ENCODE results near the gene SETD2.
"Not testable (repeated sequence)": the region's sequence is repeated elsewhere in the genome, so short reads cannot be mapped to it uniquely, and the experiment has no call there.

Gene SETD2

GRCh38 chr3:47145272-47145671, 18.6 kb downstream of the SETD2 start:
- DNase-seq = no peak

DNA sequence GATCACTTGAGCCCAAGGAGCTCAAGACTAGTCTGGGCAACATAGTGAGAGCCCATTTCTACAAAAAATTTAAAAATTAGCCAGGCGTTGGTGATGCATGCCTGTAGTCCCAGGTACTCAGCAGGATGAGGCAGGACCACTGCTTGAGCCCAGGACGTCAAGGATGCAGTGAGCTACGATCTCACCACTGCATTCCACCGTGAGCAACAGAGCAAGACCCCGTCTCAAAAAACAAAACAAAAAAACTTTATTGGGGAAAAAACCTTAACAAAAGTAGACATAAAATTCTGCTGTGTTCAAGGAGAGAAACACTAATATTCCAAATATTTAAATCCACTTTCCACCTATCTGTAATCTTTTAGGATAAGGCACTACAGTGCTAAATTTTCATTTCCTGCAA, 20.8 kb downstream of the SETD2 start:
- DNase-seq = no peak

DNA sequence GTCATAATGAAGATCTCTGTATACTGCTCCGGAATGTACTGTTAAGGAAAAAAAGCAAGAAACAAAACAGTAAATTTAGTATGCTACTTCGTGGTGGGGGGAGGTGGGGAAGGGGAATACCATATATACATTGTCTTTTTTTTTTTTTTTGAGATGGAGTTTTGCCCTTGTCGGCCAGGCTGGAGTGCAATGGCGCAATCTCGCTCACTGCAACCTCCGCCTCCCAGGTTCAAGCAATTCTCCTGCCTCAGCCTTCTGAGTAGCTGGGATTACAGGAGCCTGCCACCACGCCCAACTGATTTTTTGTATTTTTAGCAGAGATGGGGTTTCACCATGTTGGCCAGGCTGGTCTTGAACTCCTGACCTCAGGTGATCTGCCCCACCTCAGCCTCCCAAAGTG, 21.4 kb downstream of the SETD2 start:
- DNase-seq = not testable (repeated sequence)

GRCh38 chr3:47140973-47141461, 22.9 kb downstream of the SETD2 start:
- not testable (repeated sequence) for DNase-seq

- not testable (repeated sequence) for DNase-seq
Observed at GRCh38 chr3:47140553-47140952, 23.4 kb downstream of the SETD2 start.

DNA sequence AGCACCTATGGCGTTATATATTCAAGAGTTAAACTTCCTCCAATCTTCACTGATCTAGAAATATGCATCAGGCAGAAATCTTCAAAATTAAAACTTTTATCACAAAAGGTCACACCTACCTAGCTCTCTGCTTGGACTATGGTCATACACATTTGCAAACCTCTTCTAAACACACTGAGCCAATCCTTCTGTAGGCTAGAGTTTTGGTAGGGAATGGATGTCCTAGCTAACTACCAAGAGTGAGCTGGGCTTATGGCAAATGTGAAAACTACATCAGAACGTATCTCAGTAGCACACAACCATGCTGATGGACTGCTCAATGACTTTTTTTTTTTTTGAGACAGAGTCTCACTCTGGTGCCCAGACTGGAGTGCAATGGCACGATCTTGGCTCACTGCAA, 29.6 kb downstream of the SETD2 start:
- no peak for DNase-seq

DNA sequence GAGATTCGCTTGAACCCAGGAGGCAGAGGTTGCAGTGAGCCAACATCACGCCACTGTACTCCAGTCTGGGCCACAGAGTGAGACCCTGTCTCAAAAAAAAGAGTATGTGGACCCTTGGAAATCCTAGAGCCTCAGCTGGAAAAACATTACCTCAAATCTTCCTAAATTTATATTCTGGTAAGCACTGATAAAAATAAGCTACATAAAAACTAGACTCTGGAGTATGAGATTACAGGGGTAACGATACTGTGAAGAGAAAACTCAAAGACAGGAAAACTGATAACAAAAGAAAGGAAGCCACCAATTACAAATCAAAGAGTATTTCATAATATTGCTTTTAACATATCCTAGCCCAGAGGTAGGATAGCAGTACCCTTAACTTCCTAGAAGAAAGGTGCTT, 30.3 kb downstream of the SETD2 start:
- DNase-seq = no peak

DNA sequence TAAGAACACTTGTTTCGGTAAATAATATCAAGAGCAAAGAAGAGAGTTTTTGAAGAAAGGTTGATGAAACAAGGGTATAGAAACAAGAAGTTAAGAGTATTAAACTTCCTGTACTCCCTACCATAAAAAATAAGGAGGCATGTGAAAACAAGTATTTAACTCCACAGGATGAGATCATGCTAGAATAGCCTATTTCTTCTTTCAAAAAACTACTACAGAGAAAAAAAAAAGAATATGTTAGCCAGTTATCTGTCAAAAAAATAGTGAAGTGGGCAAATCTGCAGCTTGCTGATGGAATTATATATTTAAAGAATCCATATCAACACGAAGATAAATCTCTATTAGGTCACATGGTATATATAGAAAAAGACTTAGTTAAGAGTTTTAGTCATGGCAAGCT, 33.4 kb downstream of the SETD2 start:
- DNase-seq = no peak

- DNase-seq = peak; percentile 8
Observed at GRCh38 chr3:47128137-47128536, 35.8 kb downstream of the SETD2 start.

DNA sequence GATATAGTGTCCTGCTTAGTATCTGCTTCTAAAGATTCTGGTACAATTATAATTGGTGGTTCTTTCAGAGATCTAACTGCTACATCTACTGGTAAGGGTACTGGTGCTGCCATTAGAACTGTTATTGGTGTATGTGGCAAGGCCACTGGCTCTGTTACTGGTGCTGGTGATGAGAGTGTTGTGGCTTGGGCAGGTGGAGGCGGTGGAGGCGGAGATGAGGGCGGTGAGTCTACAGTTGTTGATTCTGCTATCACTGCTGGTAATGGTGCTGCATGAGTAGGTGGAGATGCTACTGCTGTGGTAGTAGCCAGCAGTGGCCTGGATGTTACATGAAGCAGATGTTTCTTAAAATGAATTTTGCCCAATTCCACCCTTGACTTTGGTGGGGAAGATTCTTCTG, 40.1 kb downstream of the SETD2 start:
- DNase-seq = no peak

GRCh38 chr3:47121409-47121808, 42.5 kb downstream of the SETD2 start:
- no peak for DNase-seq

DNA sequence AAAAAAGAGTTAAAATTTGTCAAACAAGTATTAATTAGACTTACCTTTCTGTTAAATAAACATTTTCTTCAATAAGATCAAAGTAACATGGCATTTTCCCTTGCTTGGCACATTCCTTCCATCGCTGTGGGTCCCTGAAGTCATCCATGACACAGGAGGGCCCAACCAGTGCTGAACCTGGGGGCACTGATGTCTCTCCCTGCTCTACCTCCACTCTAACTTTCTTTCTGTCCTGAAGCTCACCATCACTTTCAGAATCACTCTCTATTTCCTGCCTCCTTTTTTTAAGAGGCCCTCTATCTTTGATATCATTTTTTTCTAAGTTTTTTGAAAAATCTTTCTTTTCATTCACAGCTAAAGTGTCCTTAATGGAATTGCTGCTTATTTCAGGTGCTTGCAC, 43.8 kb downstream of the SETD2 start:
- peak; percentile 22 for DNase-seq

- not testable (repeated sequence) for DNase-seq
Observed at GRCh38 chr3:47119387-47119786, 44.5 kb downstream of the SETD2 start.

GRCh38 chr3:47117807-47118364, 46.0 kb downstream of the SETD2 start:
- no peak for DNase-seq

GRCh38 chr3:47115524-47115923, 48.4 kb downstream of the SETD2 start:
- DNase-seq = not testable (repeated sequence)

DNA sequence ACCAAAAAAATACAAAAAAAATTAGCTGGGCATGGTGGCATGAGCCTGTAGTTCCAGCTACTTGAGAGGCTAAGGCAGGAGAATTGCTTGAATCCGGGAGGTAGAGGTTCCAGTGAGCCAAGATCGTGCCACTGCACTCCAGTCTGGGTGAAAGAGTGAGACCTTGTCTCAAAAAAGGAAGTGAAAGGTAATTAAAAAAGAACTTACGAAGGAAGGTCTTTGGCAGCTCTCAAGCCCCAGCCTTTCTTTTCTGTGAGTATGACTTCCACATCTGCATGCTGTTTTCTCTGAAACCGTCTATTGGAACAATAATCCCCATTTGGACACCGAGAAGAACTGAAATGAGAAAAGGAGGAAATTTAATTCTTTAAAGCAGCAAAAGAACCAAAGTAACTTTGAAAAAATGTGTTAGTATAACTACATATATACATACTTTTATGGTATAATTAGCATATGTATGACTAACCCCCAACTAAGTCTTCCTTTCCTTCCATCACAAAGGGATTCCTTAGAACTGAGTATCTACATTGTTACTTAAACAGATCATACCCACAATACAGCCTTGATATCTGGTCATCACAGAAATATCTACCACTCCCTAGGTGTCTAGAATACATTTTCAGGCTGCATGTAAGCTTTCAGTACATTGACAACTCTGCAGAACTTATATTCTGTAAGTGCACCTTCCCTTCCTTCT, 50.1 kb downstream of the SETD2 start:
- DNase-seq = no peak

DNA sequence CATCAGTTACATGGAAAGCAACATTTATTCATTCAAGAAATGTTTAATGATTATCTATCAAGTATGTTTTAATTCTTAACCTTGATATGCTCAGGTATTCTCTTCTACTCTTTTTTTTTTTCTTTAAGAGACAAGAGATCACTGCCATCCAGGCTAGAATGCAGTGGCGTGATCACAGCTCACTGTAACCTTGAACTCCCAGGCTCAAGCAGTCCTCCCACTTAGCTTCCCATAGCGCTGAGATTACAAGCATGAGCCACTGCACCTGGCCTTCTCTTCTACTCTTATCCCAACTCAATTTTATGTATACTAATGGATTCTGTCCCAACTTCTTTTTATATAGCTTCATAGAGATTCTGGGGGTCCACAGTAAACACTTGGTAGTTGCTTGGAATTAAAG, 50.9 kb downstream of the SETD2 start:
- no peak for DNase-seq

DNA sequence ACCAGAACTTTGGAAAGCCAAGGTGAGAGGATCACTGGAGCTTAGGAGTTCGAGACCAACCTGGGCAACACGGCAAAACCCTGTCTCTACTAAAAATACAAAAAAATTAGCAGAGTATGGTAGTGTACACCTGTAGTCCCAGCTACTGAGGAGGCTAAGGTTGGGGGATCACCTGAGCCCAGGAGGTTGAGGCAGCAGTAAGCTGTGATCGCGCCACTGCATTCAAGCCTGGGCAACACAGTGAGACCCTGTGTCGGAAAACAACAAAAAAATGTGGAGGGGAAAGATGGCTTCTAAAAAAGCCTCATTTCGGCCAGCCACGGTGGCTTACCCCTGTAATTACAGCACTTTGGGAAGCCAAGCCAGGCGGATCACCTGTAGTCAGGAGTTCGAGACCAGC, 54.5 kb downstream of the SETD2 start:
- no peak for DNase-seq

DNA sequence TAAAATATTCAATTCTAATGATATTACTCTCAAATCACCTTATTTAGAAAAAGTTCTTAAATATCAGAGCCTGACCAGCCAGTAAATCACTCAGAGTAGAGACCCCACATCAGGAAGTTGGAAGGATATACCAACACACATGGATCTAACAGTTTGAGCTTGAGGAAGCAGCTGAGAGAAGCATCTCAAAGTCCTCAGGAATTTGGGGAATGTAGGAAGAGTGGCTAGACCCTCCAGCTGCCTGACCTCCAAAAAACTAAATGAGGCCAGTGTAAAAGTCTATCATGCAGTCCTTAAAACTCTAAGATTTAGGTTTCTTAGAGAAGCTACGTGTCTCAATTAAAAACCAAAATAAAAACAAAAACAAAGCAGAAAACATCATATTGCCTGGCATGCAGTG, 55.4 kb downstream of the SETD2 start:
- DNase-seq = no peak

DNA sequence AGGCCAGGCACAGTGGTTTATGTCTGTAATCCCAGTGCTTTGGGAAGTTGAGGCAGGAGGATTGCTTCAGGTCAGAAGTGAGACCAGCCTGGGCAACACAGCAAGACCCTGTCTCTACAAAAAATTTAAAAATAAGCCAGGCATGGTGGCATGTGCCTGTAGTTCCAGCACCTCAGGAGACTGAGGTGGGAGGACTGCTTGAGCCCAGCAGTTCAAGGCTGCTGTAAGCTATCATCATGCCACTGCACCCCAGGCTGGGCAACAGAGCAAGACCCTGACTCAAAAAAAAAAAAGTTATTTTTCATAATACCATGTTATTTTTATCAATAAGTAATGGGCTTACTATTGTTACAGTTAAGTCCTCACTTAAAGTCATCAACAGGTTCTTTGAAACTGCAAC, 59.7 kb downstream of the SETD2 start:
- DNase-seq = no peak

DNA sequence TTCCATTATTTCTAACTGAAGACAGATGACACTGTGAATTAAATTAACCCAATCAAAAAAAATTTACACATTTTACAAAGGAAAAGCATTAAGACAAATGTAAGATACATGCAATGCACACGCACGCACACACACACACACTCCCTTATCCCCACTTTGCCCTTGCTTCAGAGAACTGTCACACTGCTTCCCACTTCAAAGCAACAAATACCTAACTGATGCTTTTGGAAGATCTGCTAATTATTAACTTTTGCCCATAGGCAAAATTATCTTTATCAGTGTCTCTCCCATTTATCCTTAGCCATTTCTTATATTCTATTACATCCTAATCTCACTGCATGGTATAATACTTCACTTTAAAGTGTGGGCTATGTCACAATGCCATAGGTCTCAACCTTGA, 60.3 kb downstream of the SETD2 start:
- no peak for DNase-seq

- DNase-seq = no peak
Observed at GRCh38 chr3:47102081-47102600, 61.8 kb downstream of the SETD2 start.

DNA sequence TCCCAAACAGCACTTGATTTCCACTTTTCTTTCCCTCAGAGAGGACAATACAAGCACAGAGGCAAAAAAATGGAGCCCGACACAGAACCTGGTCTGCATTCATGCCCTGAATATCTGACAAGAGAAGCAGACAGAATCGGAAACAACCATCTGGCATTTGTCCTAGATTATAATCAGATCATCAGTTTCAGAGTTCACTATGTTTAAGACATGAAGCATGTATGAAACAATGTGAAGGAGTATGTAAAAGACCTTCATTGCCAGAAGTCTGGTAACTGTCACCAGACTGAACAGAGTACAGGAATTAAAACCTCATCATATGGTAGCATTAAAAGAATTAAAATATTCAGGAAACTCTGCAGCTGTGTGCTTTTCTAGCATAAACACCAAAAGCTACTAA, 65.0 kb downstream of the SETD2 start:
- DNase-seq = no peak

DNA sequence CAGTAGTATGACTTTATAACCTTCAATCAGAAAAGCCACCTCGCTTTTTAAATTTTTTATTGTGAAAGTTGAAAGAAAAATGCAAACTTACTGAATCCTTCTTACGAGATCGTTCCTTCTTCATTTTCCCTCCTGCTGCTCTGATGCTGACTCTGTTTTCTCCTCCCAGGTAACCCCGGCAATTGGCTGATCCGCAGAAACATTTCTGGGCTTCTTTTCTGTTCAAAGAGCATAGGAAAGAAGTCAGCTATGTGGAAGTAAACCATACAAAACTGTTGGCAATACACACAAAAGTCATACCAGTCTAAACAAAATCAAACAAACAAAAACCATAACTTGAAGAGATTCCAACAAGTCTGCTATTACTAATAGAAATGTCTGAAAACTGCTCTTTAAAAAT, 66.0 kb downstream of the SETD2 start:
- no peak for DNase-seq

- DNase-seq = no peak
Observed at GRCh38 chr3:47096959-47097358, 67.0 kb downstream of the SETD2 start.

All from activated CD4-positive, alpha-beta T cell treated with anti-CD3 and anti-CD28 coated beads, Interleukin-2, Interleukin-6, amounts not matched to agents 100 ng/mL and 50 ng/mL, durations not matched to agents 16 hours and 8 hours (primary cell).